ENCODE results near the gene TRAM2.

The TRAM2 gene

DNA sequence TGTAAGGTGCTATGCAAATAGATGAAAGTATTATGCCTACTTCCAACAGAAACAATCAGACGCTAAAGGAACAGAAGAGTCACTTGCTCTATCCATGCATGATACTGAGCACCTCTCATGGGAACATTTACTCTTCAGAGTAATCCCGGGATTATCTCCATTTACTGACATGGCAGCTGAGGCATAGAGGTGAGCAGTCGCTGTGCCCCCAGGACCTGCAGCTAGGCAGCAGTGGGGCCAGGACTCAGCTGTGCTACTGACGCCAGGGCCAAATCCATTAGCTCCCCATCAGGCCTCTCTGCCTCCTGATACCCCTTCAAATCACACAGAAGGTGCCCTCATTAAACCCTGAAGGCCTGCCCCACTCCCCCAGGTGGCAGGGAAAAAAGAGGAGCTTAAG lies 51.9 kb downstream of the TRAM2 start:
- no peak for DNase-seq

DNA sequence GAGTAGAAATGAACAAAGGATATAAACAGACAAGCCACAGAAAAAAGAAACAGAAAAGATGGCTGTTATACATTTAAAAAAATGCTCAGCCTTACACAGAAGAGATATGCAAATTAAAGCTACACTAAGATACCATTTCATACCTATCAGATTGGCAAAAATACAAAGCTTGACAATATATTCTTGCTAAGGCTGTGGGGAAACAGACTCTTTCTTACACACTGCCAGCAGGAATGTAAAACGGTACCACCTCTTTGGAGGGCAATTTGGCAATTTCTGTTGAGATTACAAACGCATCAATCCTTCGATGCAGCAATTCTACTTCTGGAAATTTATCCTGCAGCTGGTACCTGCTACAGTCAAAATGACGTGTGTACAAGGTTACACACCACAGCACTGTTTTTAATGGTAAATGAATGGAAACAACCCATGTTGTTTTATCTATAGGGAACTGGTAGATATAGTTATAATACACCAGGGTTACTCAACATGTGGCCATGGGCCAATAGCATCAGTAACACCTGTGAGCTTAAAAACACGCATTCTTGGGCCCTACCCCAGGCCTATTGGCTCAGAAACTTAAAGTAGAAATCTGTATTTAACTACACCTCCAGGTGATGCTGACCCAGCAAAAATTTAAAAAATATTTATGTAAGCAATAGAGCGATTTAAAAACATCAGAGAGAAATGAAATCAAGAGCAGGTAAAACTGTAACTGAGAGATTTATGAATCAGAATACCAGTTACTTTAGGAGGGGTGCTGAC lies 53.3 kb downstream of the TRAM2 start:
- no peak for DNase-seq

DNA sequence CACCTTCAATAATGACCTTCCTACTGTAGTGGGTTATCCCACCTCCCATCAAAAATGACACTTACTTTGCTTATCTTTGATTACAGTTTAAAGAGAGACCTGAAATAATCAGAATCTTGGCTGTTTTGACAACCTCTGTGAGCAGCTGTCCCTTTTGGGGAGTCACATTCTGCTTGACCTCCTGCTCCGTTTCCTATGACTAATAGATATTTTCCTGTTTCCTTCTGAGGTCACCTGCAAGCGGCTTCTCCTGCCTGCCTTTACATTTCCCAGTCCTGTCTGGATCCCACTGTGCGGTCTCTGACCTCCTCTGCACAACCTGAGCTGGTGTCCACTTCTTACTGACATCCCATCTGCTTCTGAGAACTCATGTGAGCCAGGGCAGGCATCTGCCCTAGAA lies 54.2 kb downstream of the TRAM2 start:
- no peak for DNase-seq

DNA sequence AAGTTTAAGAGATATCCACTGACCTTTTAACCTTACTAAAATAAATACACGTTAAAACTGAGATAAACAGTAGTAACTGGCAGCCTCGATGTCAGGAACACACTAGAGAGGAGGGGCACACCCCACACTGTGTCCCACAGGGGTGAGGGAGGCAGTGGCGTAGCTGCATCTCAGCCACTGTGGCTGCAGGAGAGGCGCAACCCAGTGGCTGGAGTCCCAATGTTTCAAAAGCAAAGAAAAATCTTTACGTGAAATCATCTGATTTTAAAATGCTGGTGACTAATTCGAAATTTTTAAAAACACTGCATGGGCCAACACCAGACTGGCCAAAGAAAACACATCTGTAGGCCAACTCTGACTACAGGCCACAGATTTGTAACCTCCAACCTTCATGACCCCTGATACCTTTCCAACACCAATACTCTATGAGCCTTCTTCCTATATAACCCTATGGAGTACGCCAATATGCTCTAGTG lies 54.7 kb downstream of the TRAM2 start:
- no peak for DNase-seq

DNA sequence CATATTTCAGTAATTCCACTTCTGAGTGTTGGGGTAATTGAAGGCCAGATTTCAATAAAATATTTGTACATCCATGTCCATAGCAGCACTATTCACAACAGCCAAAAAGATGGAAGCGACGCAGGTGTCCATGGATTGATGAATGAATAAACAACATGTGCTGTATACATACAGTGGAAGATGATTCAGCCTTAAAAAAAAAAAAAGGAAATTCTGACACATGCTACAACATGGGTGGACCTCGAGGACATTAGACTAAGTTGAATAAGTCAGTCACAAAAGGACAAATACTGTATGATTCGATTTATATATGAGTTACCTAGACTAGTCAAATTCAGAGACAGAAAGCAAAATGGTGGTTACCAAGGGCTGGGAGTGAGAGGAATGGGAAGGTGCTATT lies 57.2 kb downstream of the TRAM2 start:
- no peak for DNase-seq

DNA sequence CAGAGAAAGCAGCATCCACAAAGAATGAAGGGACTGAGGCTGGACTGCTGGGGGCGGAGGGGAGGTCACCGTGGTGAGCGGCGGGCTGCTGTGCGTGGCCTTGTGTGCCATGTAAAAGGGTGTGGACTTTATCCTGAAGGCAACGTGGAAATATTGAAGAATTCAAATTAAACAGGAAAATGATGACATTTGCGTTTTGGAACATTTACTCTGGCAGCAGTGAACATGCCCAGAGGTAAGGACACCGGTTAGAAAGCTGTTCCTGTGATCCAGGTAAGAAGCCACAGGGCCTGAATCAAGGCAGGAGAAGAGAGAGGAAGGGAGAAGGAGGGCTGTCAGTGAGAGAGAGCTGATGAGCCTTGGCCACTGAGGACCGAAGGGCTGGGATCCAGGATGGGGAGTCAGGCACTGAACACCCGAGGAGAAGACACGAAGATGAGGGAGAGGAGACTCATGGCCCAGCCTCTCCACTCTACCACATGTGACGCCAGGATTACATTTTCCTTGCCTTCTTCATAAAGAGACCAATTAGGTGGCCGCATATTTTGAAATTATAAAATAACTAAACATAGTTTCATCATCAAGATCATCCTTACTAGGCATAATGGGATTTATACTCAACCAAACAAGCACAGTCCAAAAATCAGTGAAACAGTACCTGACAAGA lies 58.4 kb downstream of the TRAM2 start:
- no peak for DNase-seq

DNA sequence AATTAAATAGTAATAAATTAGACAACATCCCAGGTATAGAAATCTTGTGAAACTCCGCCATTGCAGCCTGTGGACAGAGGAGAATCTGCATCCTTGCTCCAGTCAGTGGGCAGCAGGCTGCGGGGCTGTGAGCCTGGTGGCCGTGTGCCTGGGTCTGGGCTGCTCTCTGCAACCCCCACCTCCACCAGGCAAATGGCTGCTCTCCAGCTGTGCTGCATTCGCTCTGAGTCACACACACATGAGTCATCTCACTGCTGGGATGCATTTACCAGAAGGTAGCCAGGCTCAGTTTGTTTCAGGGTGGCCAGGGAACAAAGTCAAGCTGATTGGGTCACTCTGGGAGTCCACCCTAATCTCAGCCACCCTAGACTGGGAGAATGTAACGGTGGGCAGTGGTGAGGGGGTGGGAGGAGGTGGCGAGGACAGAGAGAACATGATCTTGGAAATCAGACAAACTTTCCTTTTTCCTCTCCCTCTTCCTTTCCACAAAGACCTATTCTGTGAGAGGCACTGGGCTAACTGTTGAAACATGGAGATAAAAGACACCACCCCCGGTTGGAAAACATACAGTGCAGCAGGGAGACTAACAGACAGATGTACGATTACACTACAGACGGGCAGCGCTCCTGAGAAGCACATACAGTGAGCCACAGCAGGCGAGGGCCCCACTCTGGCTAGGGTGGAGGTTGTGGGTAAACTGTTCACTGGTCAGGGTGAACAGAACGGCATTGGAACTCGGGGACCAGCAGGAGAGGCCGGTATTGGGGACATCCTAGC lies 59.2 kb downstream of the TRAM2 start:
- DNase-seq: peak; percentile 89

DNA sequence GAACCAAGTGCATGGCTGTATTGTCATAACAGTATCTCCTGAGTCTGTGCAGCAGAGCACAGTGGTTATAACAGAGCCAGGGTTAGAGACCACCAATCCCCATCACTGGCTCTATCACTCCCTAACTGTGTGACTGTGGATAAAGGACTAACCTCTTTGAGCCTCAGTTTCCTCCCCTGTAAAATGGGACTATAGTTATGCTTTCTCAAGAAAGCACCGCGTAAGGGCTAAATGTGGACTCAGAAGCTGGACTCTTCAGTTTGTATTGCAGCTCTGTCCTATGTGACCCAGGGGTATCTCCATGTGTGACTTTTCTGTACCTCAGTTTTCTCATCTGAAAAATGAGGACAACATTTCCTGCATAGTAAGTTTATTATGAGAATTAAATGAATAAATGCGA lies 59.9 kb downstream of the TRAM2 start:
- no peak for DNase-seq

DNA sequence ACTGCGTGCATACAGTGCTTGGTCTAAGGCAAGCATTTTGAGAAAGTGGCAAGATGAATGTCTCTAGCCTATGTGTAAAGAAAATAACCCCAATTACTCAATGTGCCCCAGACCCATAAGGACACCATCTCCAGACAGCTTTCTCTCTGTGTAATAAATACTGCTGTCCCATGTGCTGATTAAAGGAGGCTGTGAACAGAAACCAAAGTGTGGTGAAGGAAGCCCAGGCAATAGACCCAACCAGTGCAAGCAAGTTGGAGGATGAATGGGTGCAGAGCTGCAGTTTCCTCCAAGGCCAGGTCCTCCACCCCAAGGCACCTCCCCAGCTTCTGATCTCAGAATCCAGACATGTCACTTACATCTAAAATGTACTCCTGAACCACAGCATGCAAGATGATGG lies 60.6 kb downstream of the TRAM2 start:
- no peak for DNase-seq

DNA sequence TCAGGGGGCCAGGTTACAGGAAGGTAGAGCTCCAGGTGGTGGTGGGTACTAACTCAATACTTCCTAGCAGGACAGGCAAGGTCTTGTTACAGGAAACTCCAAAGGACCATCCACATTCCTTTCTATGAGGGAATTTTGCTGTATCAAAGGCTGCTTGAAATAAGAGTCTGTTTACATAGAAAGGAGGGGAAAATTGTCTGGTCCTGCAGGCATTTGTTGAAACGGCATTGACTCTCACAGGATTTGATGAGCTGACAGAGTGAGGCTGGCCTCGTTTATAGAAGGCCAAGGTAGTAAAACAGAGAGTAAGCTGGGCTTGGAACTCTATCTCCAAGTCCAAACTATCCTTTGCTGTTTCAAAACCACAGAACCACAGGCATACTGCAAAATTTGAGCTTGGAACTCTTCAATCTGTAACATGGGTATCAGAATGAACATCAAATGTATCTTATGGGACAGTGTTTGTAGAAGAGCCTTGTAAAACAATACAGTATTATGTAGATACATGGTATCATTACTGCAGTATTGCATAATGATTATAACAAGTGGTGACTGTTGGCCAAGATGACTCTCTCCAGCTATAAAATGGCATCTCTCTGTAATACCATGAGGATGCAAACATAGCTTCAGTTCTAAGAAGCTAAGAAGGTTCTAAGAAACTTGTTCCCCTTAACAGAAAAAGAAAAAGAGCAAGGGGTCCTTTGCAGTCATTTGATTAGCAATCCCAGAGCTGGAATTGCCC lies 61.5 kb downstream of the TRAM2 start:
- DNase-seq: no peak

DNA sequence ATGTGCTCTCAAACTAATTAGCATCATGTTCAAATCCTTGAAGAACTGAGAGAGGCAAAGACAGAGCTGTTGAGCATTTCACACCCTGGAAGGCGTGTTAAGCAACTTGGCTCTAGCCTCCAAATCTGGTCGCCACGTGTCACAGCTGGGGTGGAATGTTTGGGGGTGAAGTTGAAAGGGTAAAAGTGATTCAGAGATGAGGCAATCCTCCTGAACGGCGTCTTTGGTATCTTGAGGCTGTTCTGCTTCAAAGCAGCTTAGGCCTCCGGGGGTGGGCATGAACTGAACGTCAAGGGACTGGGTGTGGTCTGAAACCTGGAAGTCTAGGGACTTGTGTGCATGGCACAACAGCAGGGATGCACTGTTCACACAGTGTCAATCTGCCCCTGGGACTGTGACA lies 62.3 kb downstream of the TRAM2 start:
- no peak for DNase-seq

DNA sequence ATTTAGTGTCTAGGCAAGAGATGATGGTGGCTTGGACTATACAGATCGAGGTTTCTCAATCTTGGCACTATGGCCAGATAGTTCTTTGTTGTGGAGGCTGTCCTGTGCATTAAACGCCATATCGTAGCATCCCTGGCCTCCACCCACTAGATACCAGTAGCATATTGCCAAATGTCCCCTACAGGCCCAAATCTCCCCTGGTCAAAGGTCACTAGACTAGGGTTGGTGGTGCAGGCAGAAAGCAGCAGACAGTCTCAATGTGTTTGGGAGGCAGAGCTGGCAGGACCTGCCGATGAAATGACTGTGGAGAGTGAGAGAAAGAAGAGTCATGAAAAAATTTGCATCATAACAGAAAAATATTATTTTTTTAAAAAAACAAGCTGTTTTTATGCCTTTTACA lies 63.0 kb downstream of the TRAM2 start:
- no peak for DNase-seq

DNA sequence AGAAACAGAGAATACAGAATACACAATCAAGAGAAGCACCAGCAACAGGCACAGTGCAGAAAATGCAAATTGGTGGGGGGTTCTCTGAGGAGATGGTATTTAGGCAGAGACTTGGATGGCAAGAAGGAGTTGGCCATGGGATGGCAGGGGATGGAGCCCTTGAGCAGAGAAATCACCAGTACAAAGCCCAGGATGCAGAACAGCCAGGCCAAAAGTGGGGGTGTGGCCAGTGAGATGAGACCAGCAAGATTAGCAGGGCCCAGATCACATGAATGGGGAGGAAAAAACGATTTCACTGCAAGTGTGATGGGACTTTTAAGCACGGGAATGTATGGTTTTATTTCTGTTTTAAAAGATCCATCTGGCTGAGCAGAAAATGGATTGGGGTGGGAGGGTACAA lies 63.4 kb downstream of the TRAM2 start:
- no peak for DNase-seq

DNA sequence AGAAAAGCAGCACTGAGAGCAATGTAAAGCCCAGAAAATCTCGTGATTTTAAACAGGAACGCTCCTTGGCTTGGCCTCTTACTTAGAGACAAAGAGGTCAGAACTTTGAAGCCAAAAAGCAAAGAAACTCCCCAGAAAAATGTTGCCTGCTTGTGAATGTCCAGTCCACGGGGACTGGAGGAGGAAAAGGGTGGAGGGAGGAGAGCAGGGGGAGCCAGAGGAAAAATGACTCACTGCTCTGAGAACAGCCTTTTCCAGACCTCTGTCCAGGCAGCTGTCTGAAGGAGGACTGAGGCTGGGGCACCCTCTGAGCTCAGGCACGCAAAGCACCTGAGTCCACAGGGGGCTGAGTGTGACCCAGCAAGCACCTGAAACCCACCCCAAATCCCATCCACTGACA lies 64.7 kb downstream of the TRAM2 start:
- DNase-seq: peak; percentile 69

DNA sequence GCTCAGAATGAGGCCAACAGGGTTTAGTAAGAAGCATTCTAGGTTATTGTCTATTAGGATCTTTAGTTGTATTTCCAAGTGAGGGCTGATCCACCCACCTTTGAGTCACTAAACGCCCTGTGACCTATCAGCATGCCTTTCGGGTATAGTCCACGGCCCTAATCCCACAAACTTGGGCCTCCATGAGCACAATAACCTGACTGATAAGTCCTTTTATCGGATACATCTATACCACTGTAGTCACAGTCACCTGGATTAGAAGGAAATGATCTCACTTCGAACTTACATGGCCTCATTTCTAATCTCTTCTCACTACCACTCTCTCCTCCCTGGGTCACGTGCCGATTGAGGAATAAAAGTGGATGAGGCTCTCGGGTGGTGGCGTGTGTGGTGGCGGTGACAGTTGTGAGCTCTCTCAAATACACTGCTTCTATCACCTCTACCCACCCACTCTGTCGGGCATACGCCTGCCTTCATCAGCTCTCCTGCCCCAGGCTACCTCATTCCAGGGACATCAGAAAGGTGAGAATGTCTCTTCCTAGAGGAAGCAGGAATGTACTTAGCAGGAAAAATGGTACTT lies 65.2 kb downstream of the TRAM2 start:
- no peak for DNase-seq

DNA sequence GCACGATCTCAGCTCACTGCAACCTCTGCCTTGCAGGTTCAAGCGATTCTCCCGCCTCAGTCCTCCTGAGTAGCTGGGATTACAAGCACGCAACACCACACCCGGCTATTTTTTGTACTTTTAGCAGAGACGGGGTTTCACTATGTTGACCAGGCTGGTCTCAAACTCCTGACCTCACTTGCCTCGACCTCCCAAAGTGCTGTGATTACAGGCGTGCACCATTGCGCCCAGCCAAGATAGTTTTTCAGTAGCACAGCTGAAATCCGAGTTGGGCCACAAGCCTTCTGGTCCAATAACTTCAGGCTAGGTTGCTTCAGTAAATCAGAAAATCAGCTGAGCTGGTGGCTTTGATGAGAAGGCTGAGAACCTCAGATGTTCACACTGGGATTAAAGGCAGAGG lies 65.7 kb downstream of the TRAM2 start:
- no peak for DNase-seq

DNA sequence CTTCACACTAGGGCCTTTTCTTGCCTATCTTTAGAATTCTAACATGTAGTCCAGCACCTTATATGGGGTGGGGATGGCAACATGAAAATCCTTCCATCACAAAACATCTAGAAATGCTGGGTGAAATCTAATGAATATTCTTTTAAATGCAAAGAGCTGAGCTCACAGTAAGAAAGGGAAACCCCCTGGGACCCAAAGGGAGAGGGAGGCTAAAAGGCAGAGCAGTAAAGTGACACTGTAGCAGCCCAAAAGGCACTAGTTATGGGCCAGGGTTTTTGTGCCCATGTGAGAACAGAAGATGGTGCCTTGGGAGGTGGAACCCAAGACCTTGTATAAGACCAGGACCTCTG lies 66.7 kb downstream of the TRAM2 start:
- no peak for DNase-seq

DNA sequence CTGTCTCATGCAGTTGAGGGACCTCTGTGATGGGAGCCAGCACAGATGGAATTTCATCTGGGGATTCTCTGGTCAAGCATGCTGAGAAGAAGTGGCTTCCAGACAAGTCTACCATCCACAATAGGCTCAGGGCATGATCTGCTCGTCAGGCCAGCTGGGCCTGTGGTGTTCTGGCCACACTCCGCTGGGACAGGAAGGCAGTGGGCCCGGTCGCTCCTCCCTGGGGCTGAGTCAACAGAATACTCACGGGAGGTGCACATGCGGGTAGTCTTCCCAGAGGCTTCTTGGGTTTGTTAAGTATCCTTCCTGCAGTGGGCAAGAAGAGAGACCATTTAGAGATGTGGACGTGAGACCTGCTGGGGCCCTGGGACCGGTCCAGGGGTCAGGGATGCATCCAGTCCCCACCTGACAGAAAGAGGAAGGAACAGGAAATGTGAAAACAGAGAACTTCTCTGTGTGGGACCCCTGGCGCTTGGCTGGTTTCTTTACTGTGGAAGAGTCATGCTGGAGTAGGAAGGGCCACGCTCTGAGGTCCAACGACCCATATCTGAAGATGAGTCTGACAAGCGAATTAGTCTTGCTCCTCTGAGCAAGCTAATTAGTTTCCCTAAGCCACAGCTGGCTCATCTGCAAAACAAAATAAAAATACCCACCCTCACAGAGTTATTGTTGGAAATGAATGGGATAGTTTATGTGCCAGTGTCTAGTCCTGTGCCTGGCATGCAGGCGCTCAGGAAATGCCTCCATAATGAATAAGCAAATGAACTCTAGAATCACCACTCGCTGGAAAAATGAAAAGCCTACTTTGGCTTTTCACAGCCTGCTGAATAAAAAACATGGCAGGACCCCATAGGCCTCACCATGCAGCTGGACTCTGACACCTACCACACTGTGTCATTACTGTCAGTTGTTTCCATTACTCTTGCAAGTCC lies 67.3 kb downstream of the TRAM2 start:
- DNase-seq: no peak

DNA sequence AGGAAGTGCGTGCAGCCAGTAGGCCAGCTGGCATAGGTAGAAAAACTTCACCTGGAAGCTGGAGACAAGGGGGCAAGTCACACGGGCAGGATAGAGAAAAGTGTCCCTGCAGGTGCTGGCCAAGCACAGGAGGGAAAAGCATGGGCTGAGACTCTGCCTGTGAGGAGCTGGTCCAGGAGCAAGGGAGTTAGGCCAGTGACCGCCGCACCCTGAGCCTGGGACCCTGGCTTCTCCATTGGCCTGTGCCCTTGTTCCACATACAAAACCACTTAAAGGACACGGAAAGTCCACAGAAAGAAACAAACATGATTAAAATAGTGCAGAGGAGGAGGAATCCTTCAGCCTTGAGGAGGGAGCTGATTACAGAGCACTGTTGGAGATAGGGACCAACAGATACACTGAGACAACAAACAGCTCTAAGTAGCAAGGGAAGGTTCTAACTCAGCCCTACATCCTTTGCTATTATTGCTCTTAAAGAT lies 68.6 kb downstream of the TRAM2 start:
- no peak for DNase-seq

DNA sequence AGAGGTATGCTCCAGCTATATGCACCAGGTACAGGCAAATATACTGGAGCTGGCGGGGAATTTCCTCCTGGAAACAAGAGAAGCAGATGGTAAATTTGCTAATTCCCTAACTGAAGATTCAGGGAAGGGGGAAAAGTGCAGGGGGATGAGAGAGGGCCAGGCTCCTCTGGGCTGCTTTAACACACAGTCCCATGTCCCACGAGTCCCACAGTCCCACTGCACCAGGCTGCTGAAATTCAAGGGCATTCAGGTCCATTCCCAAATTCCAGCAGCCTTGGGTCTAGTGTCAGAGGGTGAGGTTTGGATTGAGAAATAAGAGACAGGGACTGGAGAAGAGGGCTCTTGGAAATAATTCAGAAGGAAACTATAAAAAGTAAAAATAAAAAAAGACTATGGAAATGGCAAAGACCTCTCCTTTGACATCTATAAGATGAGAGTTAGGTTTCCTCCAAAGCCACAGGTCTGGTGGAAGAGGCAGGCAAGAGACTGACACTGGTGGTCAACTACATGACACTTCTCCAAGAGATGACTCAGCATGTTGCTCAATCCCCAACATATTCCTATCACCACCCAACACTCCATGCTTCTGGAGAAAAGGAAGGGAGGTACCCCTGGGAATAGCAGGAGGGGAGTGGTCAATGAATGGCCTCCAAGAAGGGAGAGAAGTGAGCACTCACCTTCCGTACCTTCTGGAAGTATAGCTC lies 69.2 kb downstream of the TRAM2 start:
- no peak for DNase-seq

DNA sequence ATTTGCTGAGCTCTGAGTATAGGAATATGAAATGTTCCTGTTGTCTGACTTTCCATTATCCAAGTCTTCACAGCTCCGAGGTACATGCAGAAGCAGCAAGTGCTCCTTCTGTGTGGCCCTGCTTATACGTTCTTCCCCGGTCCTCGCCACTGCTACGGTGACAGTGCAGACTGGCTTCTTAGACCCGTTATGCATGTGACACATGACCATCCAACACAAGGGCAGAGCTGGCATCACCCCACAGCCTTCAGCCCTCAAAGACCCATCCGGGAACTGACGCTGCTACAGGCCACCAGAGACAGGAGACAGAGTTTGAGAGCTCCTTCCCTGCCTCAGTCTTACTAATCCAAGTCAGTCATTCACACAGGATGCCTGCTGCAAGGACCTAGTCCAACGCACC lies 70.4 kb downstream of the TRAM2 start:
- no peak for DNase-seq

Measured in left hindlimb (tissue), 1 donor.